RWPE1 (cell line): ENCODE measurements around the gene ADD2.

ENCODE experiments used
- CTCF ChIA-PET: fragments of 350-600 bp; sonication (Branson Sonifier 250); formaldehyde crosslinking; extraction: SDS; loops from one replicate; lab custom pipeline; 2021; lab: Yijun Ruan, JAX
- POLR2A ChIA-PET: fragments of 400-600 bp; formaldehyde crosslinking; extraction: SDS; loops from one replicate; lab custom pipeline; 2020; ENCODE audit warnings: antibody characterized with exemption; ENCODE audit not compliant: low non-redundant PET; lab: Yijun Ruan, JAX
- DNase-seq: peaks from one replicate; pipeline ENCODE4 v3.0.0; 2012; ENCODE audit warnings: low spot score
- H3K27ac ChIP-seq: fragments of 450-650 bp; 2 replicates; pipeline ENCODE4 v1.5.1; 2017
- TF ChIP-seq, protein P1 (sequence below): fragments of 450-650 bp; conservative IDR thresholded peaks from 2 replicates; pipeline ENCODE4 v1.5.1; 2017; ENCODE audit warnings: low read depth, mild to moderate bottlenecking

The ADD2 gene

GRCh38 chr2:70756128-70756527 is 11.9 kb downstream of the ADD2 start:
- POLR2A ChIA-PET, result no interaction called here
- CTCF ChIA-PET, result no interaction called here
- TF ChIP-seq, protein P1, sequence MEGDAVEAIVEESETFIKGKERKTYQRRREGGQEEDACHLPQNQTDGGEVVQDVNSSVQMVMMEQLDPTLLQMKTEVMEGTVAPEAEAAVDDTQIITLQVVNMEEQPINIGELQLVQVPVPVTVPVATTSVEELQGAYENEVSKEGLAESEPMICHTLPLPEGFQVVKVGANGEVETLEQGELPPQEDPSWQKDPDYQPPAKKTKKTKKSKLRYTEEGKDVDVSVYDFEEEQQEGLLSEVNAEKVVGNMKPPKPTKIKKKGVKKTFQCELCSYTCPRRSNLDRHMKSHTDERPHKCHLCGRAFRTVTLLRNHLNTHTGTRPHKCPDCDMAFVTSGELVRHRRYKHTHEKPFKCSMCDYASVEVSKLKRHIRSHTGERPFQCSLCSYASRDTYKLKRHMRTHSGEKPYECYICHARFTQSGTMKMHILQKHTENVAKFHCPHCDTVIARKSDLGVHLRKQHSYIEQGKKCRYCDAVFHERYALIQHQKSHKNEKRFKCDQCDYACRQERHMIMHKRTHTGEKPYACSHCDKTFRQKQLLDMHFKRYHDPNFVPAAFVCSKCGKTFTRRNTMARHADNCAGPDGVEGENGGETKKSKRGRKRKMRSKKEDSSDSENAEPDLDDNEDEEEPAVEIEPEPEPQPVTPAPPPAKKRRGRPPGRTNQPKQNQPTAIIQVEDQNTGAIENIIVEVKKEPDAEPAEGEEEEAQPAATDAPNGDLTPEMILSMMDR, result no peak
- DNase-seq, result no peak
- no peak overlapping the region for H3K27ac ChIP-seq

DNA sequence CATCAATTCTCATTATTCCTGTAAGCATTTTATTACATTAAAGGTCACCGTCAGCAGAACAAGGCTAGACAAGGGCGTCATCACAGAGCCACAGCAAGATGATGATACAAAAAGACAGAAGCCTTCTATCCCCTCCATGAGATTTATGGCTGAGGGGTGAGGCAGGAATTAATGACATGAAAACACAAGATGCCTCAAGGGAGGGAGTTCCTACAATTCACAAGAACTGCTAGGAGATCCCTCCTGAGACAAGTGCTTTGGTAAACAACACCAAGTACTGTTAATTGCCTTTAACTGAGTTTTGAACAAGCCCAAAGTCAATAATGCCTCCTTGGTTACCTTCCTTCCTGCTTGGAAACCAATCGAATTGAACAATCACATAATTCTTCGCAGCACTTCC is 14.1 kb downstream of the ADD2 start:
- POLR2A ChIA-PET, result no interaction called here
- CTCF ChIA-PET, result interaction anchor here (0.9 kb wide), 1 partner anchor 42 kb away, joined by 3 read pairs; no protein-coding TSS in a partner anchor
- H3K27ac ChIP-seq, result no peak overlapping the region
- TF ChIP-seq, protein P1, result no peak
- DNase-seq, result no peak

GRCh38 chr2:70753031-70753430 is 15.0 kb downstream of the ADD2 start:
- ChIA-PET CTCF (interaction anchor here (0.6 kb wide), 1 partner anchor 164 kb away, joined by 3 read pairs; no protein-coding TSS in a partner anchor), POLR2A (no interaction called here)
- no peak overlapping the region for H3K27ac ChIP-seq
- TF ChIP-seq, protein P1, result no peak
- DNase-seq, result no peak

- DNase-seq, result no peak
- ChIA-PET POLR2A (no interaction called here), CTCF (no interaction called here)
- H3K27ac ChIP-seq, result no peak overlapping the region
- TF ChIP-seq, protein P1, result no peak
These were observed 15.6 kb downstream of the ADD2 start for GRCh38 chr2:70752396-70752795.

DNA sequence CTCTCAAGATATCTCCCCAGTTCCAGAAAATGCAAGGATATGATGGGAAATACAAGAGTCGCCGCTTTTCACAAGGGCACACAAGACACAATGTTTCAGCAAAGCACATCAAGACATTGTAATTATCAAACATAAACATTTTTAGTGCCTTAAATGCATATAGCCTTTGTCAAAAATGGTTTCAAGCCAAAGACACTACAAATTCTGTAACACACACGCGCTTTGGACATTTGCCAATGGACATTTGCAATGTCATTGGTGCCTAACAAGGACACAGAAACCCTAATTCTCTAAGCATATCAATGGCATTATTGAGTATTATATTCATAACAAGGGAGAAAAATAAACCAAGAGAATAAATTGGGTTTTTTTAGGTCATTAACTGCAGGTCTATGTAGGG is 16.1 kb downstream of the ADD2 start:
- no peak for DNase-seq
- ChIA-PET POLR2A (no interaction called here), CTCF (interaction anchor here (0.7 kb wide), 1 partner anchor 969 kb away, joined by 4 read pairs; no protein-coding TSS in a partner anchor)

DNA sequence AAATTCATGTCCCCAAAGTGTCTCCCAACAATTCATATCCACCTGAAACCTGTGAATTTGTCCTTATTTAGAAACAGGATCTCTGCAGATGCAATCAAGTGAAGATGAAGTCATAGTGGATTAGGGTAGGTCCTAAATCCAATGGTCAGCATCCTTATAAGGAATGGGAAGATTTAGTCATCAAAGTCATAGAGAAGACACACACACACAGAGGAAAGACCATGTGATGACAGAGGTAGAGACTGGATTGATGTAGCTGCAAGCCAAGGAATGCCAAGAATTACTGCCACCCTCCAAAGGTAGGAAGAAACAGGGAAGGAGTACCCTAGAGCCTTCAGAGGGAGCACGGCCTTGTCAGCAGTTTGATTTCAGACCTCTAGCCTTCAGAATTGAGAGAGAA is 17.7 kb downstream of the ADD2 start:
- DNase-seq, result no peak
- no peak overlapping the region for H3K27ac ChIP-seq
- CTCF ChIA-PET, result no interaction called here
- TF ChIP-seq, protein P1, result no peak
- POLR2A ChIA-PET, result no interaction called here

More for the DNA sequence above, 16.1 kb downstream of the ADD2 start:
- H3K27ac ChIP-seq, result no peak overlapping the region
- TF ChIP-seq, protein P1, result no peak
